ENCODE data around the gene PSMB9. TPM values are rescaled to one million over a fixed set of nuclear protein-coding genes. Genes with fewer than 3 reads are reported as not detected.

PSMB9 gene
- total and polyA plus RNA-seq, 9 of the 15 experiments (the other 6 are each of a cell fraction or from before 2014, with no cell fraction given) = 1.1 to 3.7 (median 2.4) TPM

Small RNA genes lying within 50 kb of the gene (small RNA-seq; reads per million reads assigned to genes)
- not detected for gene HLA-Z

Other genes starting within 250 kb of the PSMB9 start
Only the 7 nearest of the 14 such genes appear.
- gene HLA-DQB2, start 90.7 kb upstream of the PSMB9 start, total RNA-seq (2014; rRNA removed) = not detected in 2 replicates
- not detected in 2 replicates for gene HLA-DQB2, start 90.7 kb upstream of the PSMB9 start, total RNA-seq (2014; rRNA removed; fragmentation: Illumina TruSeq; extraction: Trizol)
- not detected in 2 replicates for gene HLA-DQB2, start 90.7 kb upstream of the PSMB9 start, total RNA-seq (2015; rRNA removed; fragmentation: Illumina TruSeq; extraction: Trizol)
- not detected in 2 replicates for gene HLA-DQB2, start 90.7 kb upstream of the PSMB9 start, total RNA-seq (2021)
- gene HLA-DQB2, start 90.7 kb upstream of the PSMB9 start, polyA plus RNA-seq (2011; rRNA removed) = not detected in 2 replicates
- gene HLA-DQB2, start 90.7 kb upstream of the PSMB9 start, polyA plus RNA-seq (2014; fragmentation: Illumina TruSeq; extraction: Trizol) = not detected in 2 replicates
- gene HLA-DQB2, start 90.7 kb upstream of the PSMB9 start, polyA plus RNA-seq (2014; fragmentation: Nextera tagmentation; extraction: Ambion mirVana) = not detected
- not detected in 2 replicates for gene HLA-DQB2, start 90.7 kb upstream of the PSMB9 start, polyA plus RNA-seq (2014; rRNA removed)
- gene HLA-DOB, start 37.2 kb upstream of the PSMB9 start, total RNA-seq (2014; rRNA removed) = 0.98 and 1.7 TPM in 2 replicates
- gene HLA-DOB, start 37.2 kb upstream of the PSMB9 start, total RNA-seq (2014; rRNA removed; fragmentation: Illumina TruSeq; extraction: Trizol) = 2.3 TPM in 2 replicates
- gene HLA-DOB, start 37.2 kb upstream of the PSMB9 start, total RNA-seq (2015; rRNA removed; fragmentation: Illumina TruSeq; extraction: Trizol) = 1.1 and 1.2 TPM in 2 replicates
- gene HLA-DOB, start 37.2 kb upstream of the PSMB9 start, total RNA-seq (2021) = 1.3 and 2.5 TPM in 2 replicates
- gene HLA-DOB, start 37.2 kb upstream of the PSMB9 start, polyA plus RNA-seq (2011; rRNA removed) = 4.0 and 4.6 TPM in 2 replicates
- 3.7 and 3.8 TPM in 2 replicates for gene HLA-DOB, start 37.2 kb upstream of the PSMB9 start, polyA plus RNA-seq (2014; fragmentation: Illumina TruSeq; extraction: Trizol)
- 1 to 10 TPM; 2.5 to 2.7 TPM for gene HLA-DOB, start 37.2 kb upstream of the PSMB9 start, polyA plus RNA-seq (2014; fragmentation: Nextera tagmentation; extraction: Ambion mirVana)
- gene HLA-DOB, start 37.2 kb upstream of the PSMB9 start, polyA plus RNA-seq (2014; rRNA removed) = 1.8 and 3.2 TPM in 2 replicates
- gene TAP2, start 15.5 kb upstream of the PSMB9 start, total RNA-seq (2014; rRNA removed) = 19.8 and 26.6 TPM in 2 replicates
- gene TAP2, start 15.5 kb upstream of the PSMB9 start, total RNA-seq (2014; rRNA removed; fragmentation: Illumina TruSeq; extraction: Trizol) = 12.9 and 18.4 TPM in 2 replicates
- gene TAP2, start 15.5 kb upstream of the PSMB9 start, total RNA-seq (2015; rRNA removed; fragmentation: Illumina TruSeq; extraction: Trizol) = 13.9 and 15.2 TPM in 2 replicates
- 47.2 and 53.5 TPM in 2 replicates for gene TAP2, start 15.5 kb upstream of the PSMB9 start, total RNA-seq (2021)
- 15.7 and 19.6 TPM in 2 replicates for gene TAP2, start 15.5 kb upstream of the PSMB9 start, polyA plus RNA-seq (2011; rRNA removed)
- gene TAP2, start 15.5 kb upstream of the PSMB9 start, polyA plus RNA-seq (2014; fragmentation: Illumina TruSeq; extraction: Trizol) = 26.8 and 27.3 TPM in 2 replicates
- gene TAP2, start 15.5 kb upstream of the PSMB9 start, polyA plus RNA-seq (2014; fragmentation: Nextera tagmentation; extraction: Ambion mirVana) = 1 to 10 TPM; 2.0 to 3.1 TPM
- gene TAP2, start 15.5 kb upstream of the PSMB9 start, polyA plus RNA-seq (2014; rRNA removed) = 27.7 and 35.3 TPM in 2 replicates
- 2.0 and 3.7 TPM in 2 replicates for gene PSMB8, start 10.1 kb upstream of the PSMB9 start, total RNA-seq (2014; rRNA removed)
- 1.9 and 2.0 TPM in 2 replicates for gene PSMB8, start 10.1 kb upstream of the PSMB9 start, total RNA-seq (2014; rRNA removed; fragmentation: Illumina TruSeq; extraction: Trizol)
- gene PSMB8, start 10.1 kb upstream of the PSMB9 start, total RNA-seq (2015; rRNA removed; fragmentation: Illumina TruSeq; extraction: Trizol) = 3.2 and 4.0 TPM in 2 replicates
- 2.9 and 3.3 TPM in 2 replicates for gene PSMB8, start 10.1 kb upstream of the PSMB9 start, total RNA-seq (2021)
- 0.12 and 0.71 TPM in 2 replicates for gene PSMB8, start 10.1 kb upstream of the PSMB9 start, polyA plus RNA-seq (2011; rRNA removed)
- 2.0 and 2.7 TPM in 2 replicates for gene PSMB8, start 10.1 kb upstream of the PSMB9 start, polyA plus RNA-seq (2014; fragmentation: Illumina TruSeq; extraction: Trizol)
- 1 to 10 TPM; 2.4 to 2.6 TPM for gene PSMB8, start 10.1 kb upstream of the PSMB9 start, polyA plus RNA-seq (2014; fragmentation: Nextera tagmentation; extraction: Ambion mirVana)
- gene PSMB8, start 10.1 kb upstream of the PSMB9 start, polyA plus RNA-seq (2014; rRNA removed) = 2.8 and 4.4 TPM in 2 replicates
- gene TAP1, start 488 bp upstream of the PSMB9 start, total RNA-seq (2014; rRNA removed) = 3.5 and 8.6 TPM in 2 replicates
- 2.6 and 4.2 TPM in 2 replicates for gene TAP1, start 488 bp upstream of the PSMB9 start, total RNA-seq (2014; rRNA removed; fragmentation: Illumina TruSeq; extraction: Trizol)
- 3.6 and 3.9 TPM in 2 replicates for gene TAP1, start 488 bp upstream of the PSMB9 start, total RNA-seq (2015; rRNA removed; fragmentation: Illumina TruSeq; extraction: Trizol)
- 5.5 and 6.3 TPM in 2 replicates for gene TAP1, start 488 bp upstream of the PSMB9 start, total RNA-seq (2021)
- 4.3 and 9.2 TPM in 2 replicates for gene TAP1, start 488 bp upstream of the PSMB9 start, polyA plus RNA-seq (2011; rRNA removed)
- gene TAP1, start 488 bp upstream of the PSMB9 start, polyA plus RNA-seq (2014; fragmentation: Illumina TruSeq; extraction: Trizol) = 4.0 and 4.9 TPM in 2 replicates
- 1 to 10 TPM; 1.3 to 1.7 TPM for gene TAP1, start 488 bp upstream of the PSMB9 start, polyA plus RNA-seq (2014; fragmentation: Nextera tagmentation; extraction: Ambion mirVana)
- gene TAP1, start 488 bp upstream of the PSMB9 start, polyA plus RNA-seq (2014; rRNA removed) = 6.0 and 6.9 TPM in 2 replicates
- gene HLA-DMB, start 86.8 kb downstream of the PSMB9 start, total RNA-seq (2014; rRNA removed) = not detected in 2 replicates
- gene HLA-DMB, start 86.8 kb downstream of the PSMB9 start, total RNA-seq (2014; rRNA removed; fragmentation: Illumina TruSeq; extraction: Trizol) = not detected in 2 replicates
- gene HLA-DMB, start 86.8 kb downstream of the PSMB9 start, total RNA-seq (2015; rRNA removed; fragmentation: Illumina TruSeq; extraction: Trizol) = not detected in 2 replicates
- gene HLA-DMB, start 86.8 kb downstream of the PSMB9 start, total RNA-seq (2021) = 0.18 and 0.38 TPM in 2 replicates
- not detected in 2 replicates for gene HLA-DMB, start 86.8 kb downstream of the PSMB9 start, polyA plus RNA-seq (2011; rRNA removed)
- gene HLA-DMB, start 86.8 kb downstream of the PSMB9 start, polyA plus RNA-seq (2014; fragmentation: Illumina TruSeq; extraction: Trizol) = not detected in 2 replicates
- not detected for gene HLA-DMB, start 86.8 kb downstream of the PSMB9 start, polyA plus RNA-seq (2014; fragmentation: Nextera tagmentation; extraction: Ambion mirVana)
- gene HLA-DMB, start 86.8 kb downstream of the PSMB9 start, polyA plus RNA-seq (2014; rRNA removed) = 0.03 TPM in 1 of 2 replicates, not detected in the other
- gene HLA-DMA, start 98.9 kb downstream of the PSMB9 start, total RNA-seq (2014; rRNA removed) = 0.23 and 0.33 TPM in 2 replicates
- gene HLA-DMA, start 98.9 kb downstream of the PSMB9 start, total RNA-seq (2014; rRNA removed; fragmentation: Illumina TruSeq; extraction: Trizol) = 0.29 and 0.51 TPM in 2 replicates
- gene HLA-DMA, start 98.9 kb downstream of the PSMB9 start, total RNA-seq (2015; rRNA removed; fragmentation: Illumina TruSeq; extraction: Trizol) = 0.58 and 0.60 TPM in 2 replicates
- 0.47 and 0.75 TPM in 2 replicates for gene HLA-DMA, start 98.9 kb downstream of the PSMB9 start, total RNA-seq (2021)
- gene HLA-DMA, start 98.9 kb downstream of the PSMB9 start, polyA plus RNA-seq (2011; rRNA removed) = 0.13 and 0.28 TPM in 2 replicates
- gene HLA-DMA, start 98.9 kb downstream of the PSMB9 start, polyA plus RNA-seq (2014; fragmentation: Illumina TruSeq; extraction: Trizol) = 0.50 and 0.83 TPM in 2 replicates
- under 1 TPM; 0.18 to 0.78 TPM for gene HLA-DMA, start 98.9 kb downstream of the PSMB9 start, polyA plus RNA-seq (2014; fragmentation: Nextera tagmentation; extraction: Ambion mirVana)
- gene HLA-DMA, start 98.9 kb downstream of the PSMB9 start, polyA plus RNA-seq (2014; rRNA removed) = 0.48 and 1.7 TPM in 2 replicates

All from K562 (cell line).